ENCODE measurements around the gene PTGES2. TPM values are rescaled to one million over a fixed set of nuclear protein-coding genes. Genes with fewer than 3 reads are reported as not detected.

PTGES2 gene
- total and polyA plus RNA-seq, 2 experiments from 2014 or later, result 59.7 to 124 TPM

DNA sequence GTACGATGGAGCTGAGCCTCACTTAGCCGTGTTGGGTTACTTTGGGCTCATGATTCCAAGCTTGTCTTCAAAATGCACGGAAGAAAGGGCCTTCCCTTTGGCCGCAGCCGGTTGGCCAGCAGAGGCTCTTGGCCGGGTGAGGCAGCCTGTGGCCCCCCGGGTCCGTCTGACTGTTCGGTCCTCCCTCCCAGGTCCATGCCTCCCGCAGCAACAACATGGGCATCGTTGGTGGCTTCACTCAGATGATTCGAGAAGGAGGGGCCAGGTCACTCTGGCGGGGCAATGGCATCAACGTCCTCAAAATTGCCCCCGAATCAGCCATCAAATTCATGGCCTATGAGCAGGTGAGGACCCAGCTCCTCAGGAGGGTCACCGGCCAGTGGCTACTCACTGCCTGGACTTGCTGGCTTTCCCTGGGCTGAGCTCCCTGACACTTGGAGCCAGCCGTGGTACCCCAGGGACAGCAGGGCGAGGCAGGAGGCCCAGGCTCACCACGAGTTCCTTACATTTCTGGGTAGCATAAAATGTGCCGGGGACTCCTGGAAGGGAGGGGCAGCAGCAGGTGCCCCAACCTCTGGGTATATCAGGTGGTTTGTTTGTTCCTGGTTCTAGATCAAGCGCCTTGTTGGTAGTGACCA is 21.9 kb downstream of the PTGES2 start:
- Histone ChIP-seq H2AFZ (no peak overlapping the region), H3K36me3 (ENCODE audit: insufficient read depth) (peaks cover 5% of the 10 kb centered on the region), H3K4me3 (no peak overlapping the region), H3K9me2 (ENCODE audit: insufficient read depth) (no peaks in the 10 kb centered on the region), H4K20me1 (replicated peaks; ENCODE audit: insufficient read depth) (peaks cover 22% of the 10 kb centered on the region), H3F3A (replicated peaks; ENCODE audit: low read depth) (peaks cover 10% of the 10 kb centered on the region; the same call in 1 of the 2 replicates), H3K27ac (ENCODE audit: low read depth) (no peak overlapping the region), H3K4me2 (no peak overlapping the region), H3K4me1 (ENCODE audit: insufficient read depth) (peaks cover 19% of the 10 kb centered on the region; the same call in 1 of the 2 replicates), H3K79me2 (replicated peaks; ENCODE audit: insufficient read depth) (peaks cover 5% of the 10 kb centered on the region; the same call in 1 of the 2 replicates), H3K27me3 (ENCODE audit: insufficient read depth) (no peaks in the 10 kb centered on the region)
- peaks cover 37% of the 10 kb centered on the region for H3K4me1 Mint-ChIP-seq
- H3K27me3 Mint-ChIP-seq (ENCODE audit: insufficient read depth, low read depth, poor library complexity), result peaks cover 8% of the 10 kb centered on the region
- no peak overlapping the region for H3K27ac Mint-ChIP-seq
- no peaks in the 10 kb centered on the region for H3K9me3 Mint-ChIP-seq
- DNase-seq (ENCODE audit: low spot score) (no peak), ATAC-seq (no peak)
- H3K4me3 Mint-ChIP-seq, result no peak overlapping the region
- H3K36me3 Mint-ChIP-seq (ENCODE audit: low read depth), result peaks cover 71% of the 10 kb centered on the region
- TF ChIP-seq EZH2phosphoT487 (IDR thresholded peaks at IDR 0.05; ENCODE audit: unreplicated experiment) (no peak), NANOG (IDR thresholded peaks at IDR 0.05; ENCODE audit: borderline replicate concordance) (no peak), ZNF114 (CRISPR knock-in tag; IDR thresholded peaks at IDR 0.05) (no peak), ZNF331 (CRISPR knock-in tag; IDR thresholded peaks at IDR 0.05; ENCODE audit: low read depth) (no peak), EZH2 (IDR thresholded peaks at IDR 0.05; ENCODE audit: low read depth, unreplicated experiment) (no peak), STAT1 (IDR thresholded peaks at IDR 0.05; ENCODE audit: unreplicated experiment) (no peak)
- TF ChIP-seq, protein P1, sequence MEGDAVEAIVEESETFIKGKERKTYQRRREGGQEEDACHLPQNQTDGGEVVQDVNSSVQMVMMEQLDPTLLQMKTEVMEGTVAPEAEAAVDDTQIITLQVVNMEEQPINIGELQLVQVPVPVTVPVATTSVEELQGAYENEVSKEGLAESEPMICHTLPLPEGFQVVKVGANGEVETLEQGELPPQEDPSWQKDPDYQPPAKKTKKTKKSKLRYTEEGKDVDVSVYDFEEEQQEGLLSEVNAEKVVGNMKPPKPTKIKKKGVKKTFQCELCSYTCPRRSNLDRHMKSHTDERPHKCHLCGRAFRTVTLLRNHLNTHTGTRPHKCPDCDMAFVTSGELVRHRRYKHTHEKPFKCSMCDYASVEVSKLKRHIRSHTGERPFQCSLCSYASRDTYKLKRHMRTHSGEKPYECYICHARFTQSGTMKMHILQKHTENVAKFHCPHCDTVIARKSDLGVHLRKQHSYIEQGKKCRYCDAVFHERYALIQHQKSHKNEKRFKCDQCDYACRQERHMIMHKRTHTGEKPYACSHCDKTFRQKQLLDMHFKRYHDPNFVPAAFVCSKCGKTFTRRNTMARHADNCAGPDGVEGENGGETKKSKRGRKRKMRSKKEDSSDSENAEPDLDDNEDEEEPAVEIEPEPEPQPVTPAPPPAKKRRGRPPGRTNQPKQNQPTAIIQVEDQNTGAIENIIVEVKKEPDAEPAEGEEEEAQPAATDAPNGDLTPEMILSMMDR (conservative IDR thresholded peaks at IDR 0.05; ENCODE audit: low read depth in 2 of 2), result no peak

- H3K27me3 Mint-ChIP-seq (ENCODE audit: insufficient read depth, low read depth, poor library complexity), result peaks cover 13% of the 10 kb centered on the region
- Histone ChIP-seq H3F3A (replicated peaks; ENCODE audit: low read depth) (peaks cover 13% of the 10 kb centered on the region; the same call in 1 of the 2 replicates), H3K4me1 (ENCODE audit: insufficient read depth) (peaks cover 32% of the 10 kb centered on the region), H3K79me2 (replicated peaks; ENCODE audit: insufficient read depth) (peaks cover 20% of the 10 kb centered on the region), H4K20me1 (replicated peaks; ENCODE audit: insufficient read depth) (peaks cover 36% of the 10 kb centered on the region), H3K4me3 (no peak overlapping the region), H3K4me2 (no peak overlapping the region), H3K9me2 (ENCODE audit: insufficient read depth) (no peaks in the 10 kb centered on the region), H3K36me3 (ENCODE audit: insufficient read depth) (peaks cover 5% of the 10 kb centered on the region), H3K27me3 (ENCODE audit: insufficient read depth) (no peaks in the 10 kb centered on the region), H3K27ac (ENCODE audit: low read depth) (peak overlapping the region; percentile 55; the same call in 1 of the 2 replicates), H2AFZ (no peak overlapping the region)
- TF ChIP-seq JUNB (IDR thresholded peaks at IDR 0.05; ENCODE audit: unreplicated experiment), result no peak
- no peak for TF ChIP-seq ZNF462 (CRISPR knock-in tag; IDR thresholded peaks at IDR 0.05)
- no peak for TF ChIP-seq ZNF331 (CRISPR knock-in tag; IDR thresholded peaks at IDR 0.05; ENCODE audit: low read depth)
- TF ChIP-seq CREB1 (CRISPR knock-in tag; IDR thresholded peaks at IDR 0.05; ENCODE audit: low read depth), result no peak
- no peak overlapping the region for H3K4me3 Mint-ChIP-seq
- peaks cover 47% of the 10 kb centered on the region for H3K4me1 Mint-ChIP-seq
- no peak for ATAC-seq
- DNase-seq (ENCODE audit: low spot score), result no peak
- peaks cover 74% of the 10 kb centered on the region for H3K36me3 Mint-ChIP-seq (ENCODE audit: low read depth)
- no peaks in the 10 kb centered on the region for H3K9me3 Mint-ChIP-seq
- no peak overlapping the region for H3K27ac Mint-ChIP-seq
Measured at GRCh38 chr9:128104171-128104618, 23.3 kb downstream of the PTGES2 start.

Measured in GM23338 (cell line).